ENCODE results near the gene ENO4.
A peak's percentile ranks its signal among the peaks of the same experiment; 100 is the strongest.

The ENO4 gene

GRCh38 chr10:116838143-116838725, 11.1 kb upstream of the ENO4 start:
- peaks cover 2% of the 10 kb centered on the region for H3K27me3 ChIP-seq (replicated peaks)
- no peak overlapping the region for H3K4me3 ChIP-seq (ENCODE audit: low read depth, low read length)
- DNase-seq, result no peak
- no peak overlapping the region for H3K27ac ChIP-seq
- in situ Hi-C loops (cut with HindIII; ENCODE audit: low pct_ligation_motif_present, low sequenced_read_pairs), result no loop called here
- TF ChIP-seq, protein P1, sequence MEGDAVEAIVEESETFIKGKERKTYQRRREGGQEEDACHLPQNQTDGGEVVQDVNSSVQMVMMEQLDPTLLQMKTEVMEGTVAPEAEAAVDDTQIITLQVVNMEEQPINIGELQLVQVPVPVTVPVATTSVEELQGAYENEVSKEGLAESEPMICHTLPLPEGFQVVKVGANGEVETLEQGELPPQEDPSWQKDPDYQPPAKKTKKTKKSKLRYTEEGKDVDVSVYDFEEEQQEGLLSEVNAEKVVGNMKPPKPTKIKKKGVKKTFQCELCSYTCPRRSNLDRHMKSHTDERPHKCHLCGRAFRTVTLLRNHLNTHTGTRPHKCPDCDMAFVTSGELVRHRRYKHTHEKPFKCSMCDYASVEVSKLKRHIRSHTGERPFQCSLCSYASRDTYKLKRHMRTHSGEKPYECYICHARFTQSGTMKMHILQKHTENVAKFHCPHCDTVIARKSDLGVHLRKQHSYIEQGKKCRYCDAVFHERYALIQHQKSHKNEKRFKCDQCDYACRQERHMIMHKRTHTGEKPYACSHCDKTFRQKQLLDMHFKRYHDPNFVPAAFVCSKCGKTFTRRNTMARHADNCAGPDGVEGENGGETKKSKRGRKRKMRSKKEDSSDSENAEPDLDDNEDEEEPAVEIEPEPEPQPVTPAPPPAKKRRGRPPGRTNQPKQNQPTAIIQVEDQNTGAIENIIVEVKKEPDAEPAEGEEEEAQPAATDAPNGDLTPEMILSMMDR (IDR thresholded peaks at IDR 0.05; ENCODE audit: low read depth, low read length, missing control alignments), result no peak
- H3K36me3 ChIP-seq (replicated peaks), result no peaks in the 10 kb centered on the region

- Histone ChIP-seq H3K4me3 (ENCODE audit: low read depth, low read length) (no peak overlapping the region), H3K27me3 (replicated peaks) (peaks cover 2% of the 10 kb centered on the region), H3K36me3 (replicated peaks) (no peaks in the 10 kb centered on the region), H3K27ac (no peak overlapping the region)
- no peak for DNase-seq
- TF ChIP-seq, protein P1 (IDR thresholded peaks at IDR 0.05; ENCODE audit: low read depth, low read length, missing control alignments), result no peak
- in situ Hi-C loops (cut with HindIII; ENCODE audit: low pct_ligation_motif_present, low sequenced_read_pairs), result no loop called here
Observed at GRCh38 chr10:116840389-116841075, 8.8 kb upstream of the ENO4 start.

GRCh38 chr10:116845823-116846222, 3.5 kb upstream of the ENO4 start:
- no peaks in the 10 kb centered on the region for H3K36me3 ChIP-seq (replicated peaks)
- in situ Hi-C loops (cut with HindIII; ENCODE audit: low pct_ligation_motif_present, low sequenced_read_pairs), result no loop called here

GRCh38 chr10:116848032-116848943, 1.0 kb upstream of the ENO4 start:
- DNase-seq, result no peak
- in situ Hi-C loops (cut with HindIII; ENCODE audit: low pct_ligation_motif_present, low sequenced_read_pairs), result no loop called here
- TF ChIP-seq, protein P1 (IDR thresholded peaks at IDR 0.05; ENCODE audit: low read depth, low read length, missing control alignments), result no peak
- Histone ChIP-seq H3K36me3 (replicated peaks) (no peaks in the 10 kb centered on the region), H3K27ac (no peak overlapping the region), H3K4me3 (ENCODE audit: low read depth, low read length) (peak overlapping the region; percentile 70), H3K27me3 (replicated peaks) (no peaks in the 10 kb centered on the region)

More at GRCh38 chr10:116845823-116846222, 3.5 kb upstream of the ENO4 start:
- Histone ChIP-seq H3K27me3 (replicated peaks) (no peaks in the 10 kb centered on the region), H3K27ac (no peak overlapping the region), H3K4me3 (ENCODE audit: low read depth, low read length) (no peak overlapping the region)
- no peak for DNase-seq
- TF ChIP-seq, protein P1 (IDR thresholded peaks at IDR 0.05; ENCODE audit: low read depth, low read length, missing control alignments), result no peak

DNA sequence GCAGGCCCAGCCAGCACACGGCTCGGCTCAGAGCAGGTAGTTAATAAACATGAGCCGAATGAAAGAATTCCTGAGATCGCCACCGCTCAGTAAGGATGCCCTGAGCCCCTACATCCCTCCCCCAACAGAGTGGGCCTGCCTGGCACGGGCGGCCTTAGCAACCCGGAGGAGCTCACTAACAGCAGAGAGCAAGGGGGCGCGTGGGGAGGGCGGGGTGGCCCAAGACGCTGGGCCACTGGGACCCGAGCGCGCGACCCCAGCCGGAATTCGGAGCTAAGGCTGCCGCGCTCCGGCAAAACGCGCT, 403 bp upstream of the ENO4 start:
- TF ChIP-seq, protein P1 (IDR thresholded peaks at IDR 0.05; ENCODE audit: low read depth, low read length, missing control alignments), result no peak
- no peak for DNase-seq
- no peak overlapping the region for H3K27ac ChIP-seq
- no peaks in the 10 kb centered on the region for H3K27me3 ChIP-seq (replicated peaks)
- peak overlapping the region; percentile 70 for H3K4me3 ChIP-seq (ENCODE audit: low read depth, low read length)
- no peaks in the 10 kb centered on the region for H3K36me3 ChIP-seq (replicated peaks)
- in situ Hi-C loops (cut with HindIII; ENCODE audit: low pct_ligation_motif_present, low sequenced_read_pairs), result no loop called here

Data from brain microvascular endothelial cell (primary cell).